Iris pigment epithelial cell (primary cell): ENCODE measurements around the gene CHKB.

Experiments used
- DNase-seq: peaks from one replicate; pipeline ENCODE4 v3.0.0-alpha.2; 2011; ENCODE audit warnings: low read depth

Gene CHKB

GRCh38 chr22:50599816-50600455, 17.3 kb upstream of the CHKB start:
- DNase-seq: peak; percentile 24

- DNase-seq: no peak
Observed at GRCh38 chr22:50597097-50597496, 14.4 kb upstream of the CHKB start.

GRCh38 chr22:50595189-50595588, 12.5 kb upstream of the CHKB start:
- no peak for DNase-seq

GRCh38 chr22:50587407-50587806, 4.8 kb upstream of the CHKB start:
- DNase-seq: no peak

GRCh38 chr22:50586416-50586815, 3.8 kb upstream of the CHKB start:
- DNase-seq: no peak

- DNase-seq: no peak
Observed at GRCh38 chr22:50585781-50586180, 3.1 kb upstream of the CHKB start.

- no peak for DNase-seq
Observed at GRCh38 chr22:50585238-50585637, 2.6 kb upstream of the CHKB start.

GRCh38 chr22:50584106-50585096, 1.8 kb upstream of the CHKB start:
- no peak for DNase-seq

- no peak for DNase-seq
Observed at GRCh38 chr22:50583294-50583861, 729 bp upstream of the CHKB start.

GRCh38 chr22:50581950-50582492, 628 bp downstream of the CHKB start:
- peak; percentile 15 for DNase-seq

GRCh38 chr22:50581031-50581949, 1.4 kb downstream of the CHKB start:
- no peak for DNase-seq

- no peak for DNase-seq
Observed at GRCh38 chr22:50579752-50580151, 2.9 kb downstream of the CHKB start.

GRCh38 chr22:50578776-50579310, 3.8 kb downstream of the CHKB start:
- no peak for DNase-seq

- no peak for DNase-seq
Observed at GRCh38 chr22:50577987-50578775, 4.5 kb downstream of the CHKB start, which contains the start of gene CPT1B. Gene CPT1B, minus strand, starts transcription at chr22:50578427. Its CDS starts 512 bp downstream, at chr22:50577915.

- no peak for DNase-seq
Observed at GRCh38 chr22:50577697-50577986, 5.0 kb downstream of the CHKB start.

GRCh38 chr22:50576806-50577696, 5.6 kb downstream of the CHKB start:
- no peak for DNase-seq

GRCh38 chr22:50576070-50576469, 6.6 kb downstream of the CHKB start:
- peak; percentile 31 for DNase-seq

- no peak for DNase-seq
Observed at GRCh38 chr22:50575426-50575941, 7.2 kb downstream of the CHKB start.

GRCh38 chr22:50574383-50574755, 8.3 kb downstream of the CHKB start:
- DNase-seq: no peak
